Keratinocyte (primary cell): ENCODE results near the gene MXRA7. TPM values are rescaled to one million over a fixed set of nuclear protein-coding genes. Genes with fewer than 3 reads are reported as not detected.

Source experiments
- DNase-seq: peaks from one replicate; pipeline ENCODE4 v3.0.0-alpha.2; 2011; ENCODE audit warnings: low read depth, missing footprints, low spot score
- FAIRE-seq: peaks from 2 replicates; lab custom pipeline; 2011; peaks lifted over from hg19 to GRCh38; lab: Jason Lieb, UNC
- H2AFZ ChIP-seq: 2 replicates; pipeline ENCODE4 v1.6.0; 2012; ENCODE audit warnings: low read length, control low read depth, inconsistent platforms; ENCODE audit not compliant: control insufficient read depth
- H3K27ac ChIP-seq: 2 replicates; pipeline ENCODE4 v1.5.1; 2011; ENCODE audit warnings: low read length; ENCODE audit not compliant: control insufficient read depth, insufficient read depth
- H3K27me3 ChIP-seq: 3 replicates; pipeline ENCODE4 v1.6.0; 2011; ENCODE audit warnings: low read length; ENCODE audit not compliant: control insufficient read depth, insufficient read depth; ENCODE audit errors: extremely low read depth
- H3K36me3 ChIP-seq, 2 experiments: 2 replicates in 1 of 2; 3 replicates in 1 of 2; pipeline ENCODE4 v1.5.1; 2011; ENCODE audit warnings: low read length in 2 of 2, mild to moderate bottlenecking in 1 of 2; ENCODE audit not compliant: control insufficient read depth in 2 of 2, insufficient read depth in 2 of 2; ENCODE audit errors: extremely low read depth in 1 of 2
- H3K4me1 ChIP-seq: 3 replicates; pipeline ENCODE4 v1.5.1; 2011; ENCODE audit warnings: low read length; ENCODE audit not compliant: control insufficient read depth, insufficient read depth; ENCODE audit errors: extremely low read depth
- H3K4me2 ChIP-seq: 3 replicates; pipeline ENCODE4 v1.6.0; 2011; ENCODE audit warnings: low read depth, low read length; ENCODE audit not compliant: control insufficient read depth, insufficient read depth; ENCODE audit errors: extremely low read depth
- H3K4me3 ChIP-seq, 3 experiments: fragments of 200-600 bp in 1 of 3; sonication (generic) in 1 of 3; 2 replicates in 2 of 3; 3 replicates in 1 of 3; pipeline ENCODE4 v1.5.1; 2011 to 2016; ENCODE audit warnings: low read length in 3 of 3, mild to moderate bottlenecking in 3 of 3, control low read depth in 2 of 3, inconsistent platforms in 1 of 3, low read depth in 1 of 3, mixed read lengths in 1 of 3, mixed run types in 1 of 3, moderate library complexity in 1 of 3; ENCODE audit not compliant: control insufficient read depth in 2 of 3, insufficient read depth in 2 of 3; ENCODE audit errors: extremely low read depth in 1 of 3
- H3K79me2 ChIP-seq: 2 replicates; pipeline ENCODE4 v1.6.0; 2012; ENCODE audit warnings: low read length; ENCODE audit not compliant: control insufficient read depth, insufficient read depth
- H3K9ac ChIP-seq: 3 replicates; pipeline ENCODE4 v1.6.0; 2011; ENCODE audit warnings: low read length; ENCODE audit not compliant: control insufficient read depth, insufficient read depth; ENCODE audit errors: extremely low read depth
- H3K9me1 ChIP-seq: 3 replicates; pipeline ENCODE4 v1.6.0; 2011; ENCODE audit warnings: low read length; ENCODE audit not compliant: control insufficient read depth, insufficient read depth; ENCODE audit errors: extremely low read depth
- H3K9me3 ChIP-seq: 2 replicates; pipeline ENCODE4 v1.5.1; 2012; ENCODE audit warnings: low read depth, low read length; ENCODE audit not compliant: control insufficient read depth
- H4K20me1 ChIP-seq: 3 replicates; pipeline ENCODE4 v1.6.0; 2011; ENCODE audit warnings: low read length; ENCODE audit not compliant: control insufficient read depth, insufficient read depth; ENCODE audit errors: extremely low read depth
- CTCF ChIP-seq, 3 experiments: IDR thresholded peaks in 1 of 3; conservative IDR thresholded peaks in 1 of 3; optimal IDR thresholded peaks in 1 of 3; 2 replicates in 2 of 3; 3 replicates in 1 of 3; pipeline versions ENCODE3 to v1.5.1; 2011; ENCODE audit warnings: low read length in 3 of 3, mild to moderate bottlenecking in 3 of 3, moderate library complexity in 2 of 3, control low read depth in 1 of 3, inconsistent platforms in 1 of 3; ENCODE audit not compliant: insufficient read depth in 2 of 3; ENCODE audit errors: extremely low read depth in 1 of 3
- EZH2 ChIP-seq: IDR thresholded peaks from one replicate; pipeline ENCODE4 v1.6.1; 2012; ENCODE audit warnings: inconsistent platforms, mild to moderate bottlenecking, low read length, moderate library complexity
- dilution Hi-C: fragments of 300-500 bp; cut with MboI; formaldehyde crosslinking; loops from one replicate; pipeline ENCODE4 v1.7.0; 2020; ENCODE audit warnings: low sequenced_read_pairs; ENCODE audit not compliant: extremely low pct_ligation_motif_present
- polyA plus RNA-seq, 5 experiments: library from polyadenylated mRNA; depleted of rRNA in 3 of 5; stranded (reverse) in 3 of 5; stranded (forward) in 1 of 5; unstranded in 1 of 5; fragments of >200 nt; gene quantifications; 1 replicate in 1 of 5; 2 replicates in 3 of 5; 3 replicates in 1 of 5; pipeline versions ENCODE4 v1.2.1 to v1.2.3, GENCODE V29; 2011 to 2012; ENCODE audit warnings: missing spikeins in 2 of 5, low read depth in 1 of 5, low replicate concordance in 1 of 5

The MXRA7 gene
- polyA plus RNA-seq, 1 donor (not counting 4 experiments of a cell fraction or from before 2014, with no cell fraction given), result 118 TPM

GRCh38 chr17:76695059-76695831 lies 15.5 kb downstream of the MXRA7 start:
- H3K27me3 ChIP-seq, result no peaks in the 10 kb centered on the region
- H2AFZ ChIP-seq, result no peak overlapping the region
- peak overlapping the region in 1 of 3 experiments; percentile 44 for H3K4me3 ChIP-seq
- no peak for FAIRE-seq
- dilution Hi-C loops, result no loop called here
- H3K79me2 ChIP-seq, result peaks cover 44% of the 10 kb centered on the region
- H3K9me1 ChIP-seq, result peaks cover 4% of the 10 kb centered on the region
- no peak overlapping the region for H3K9ac ChIP-seq
- H3K36me3 ChIP-seq, result peaks cover 3 to 16% of the 10 kb centered on the region in 2 experiments
- no peaks in the 10 kb centered on the region for H3K9me3 ChIP-seq
- DNase-seq, result no peak
- TF ChIP-seq CTCF (optimal IDR thresholded peaks at IDR 0.05 in 1 of 3, IDR thresholded peaks at IDR 0.05 in 1 of 3, conservative IDR thresholded peaks at IDR 0.05 in 1 of 3; ENCODE audit: extremely low read depth in 1 of 3, insufficient read depth in 2 of 3, low read length in 3 of 3) (no peak), EZH2 (no peak)
- no peak overlapping the region for H3K27ac ChIP-seq
- H4K20me1 ChIP-seq, result peaks cover 3% of the 10 kb centered on the region
- H3K4me1 ChIP-seq, result peaks cover 21% of the 10 kb centered on the region
- peak overlapping the region; percentile 67 for H3K4me2 ChIP-seq

GRCh38 chr17:76691379-76692191 lies 19.2 kb downstream of the MXRA7 start:
- DNase-seq (no peak), FAIRE-seq (no peak)
- Histone ChIP-seq H3K4me3 (no peak overlapping the region), H3K4me1 (peaks cover 20% of the 10 kb centered on the region), H2AFZ (no peak overlapping the region), H3K9me1 (peaks cover 2% of the 10 kb centered on the region), H4K20me1 (peaks cover 2% of the 10 kb centered on the region), H3K36me3 (peaks cover 3 to 12% of the 10 kb centered on the region in 2 experiments), H3K27me3 (no peaks in the 10 kb centered on the region), H3K4me2 (no peak overlapping the region), H3K27ac (no peak overlapping the region), H3K79me2 (peaks cover 20% of the 10 kb centered on the region), H3K9me3 (no peaks in the 10 kb centered on the region), H3K9ac (no peak overlapping the region)
- TF ChIP-seq CTCF (optimal IDR thresholded peaks at IDR 0.05 in 1 of 3, IDR thresholded peaks at IDR 0.05 in 1 of 3, conservative IDR thresholded peaks at IDR 0.05 in 1 of 3; ENCODE audit: extremely low read depth in 1 of 3, insufficient read depth in 2 of 3, low read length in 3 of 3) (no peak), EZH2 (no peak)
- dilution Hi-C loops, result no loop called here
